Liver (tissue), 9 donors: ENCODE measurements around the gene UBALD1. TPM values are rescaled to one million over a fixed set of nuclear protein-coding genes. Genes with fewer than 3 reads are reported as not detected.

Source experiments
- DNase-seq: peaks from one replicate; pipeline ENCODE4 v3.0.0-alpha.2; 2017; ENCODE audit warnings: low spot score
- H3K27ac ChIP-seq, 2 donors: one replicate each; pipeline ENCODE4 v1.7.0; 2013; ENCODE audit warnings: inconsistent platforms in 2 of 2, low read length in 2 of 2, control low read depth in 1 of 2, low read depth in 1 of 2, mild to moderate bottlenecking in 1 of 2
- H3K27me3 ChIP-seq, 4 donors: one replicate each; pipeline versions ENCODE4 v1.6.1 to v1.7.0; 2013; ENCODE audit warnings: low read length in 3 of 4, inconsistent platforms in 1 of 4, mild to moderate bottlenecking in 1 of 4, moderate library complexity in 1 of 4; ENCODE audit not compliant: control insufficient read depth in 4 of 4, insufficient read depth in 4 of 4
- H3K36me3 ChIP-seq, 4 donors: one replicate each; pipeline versions ENCODE4 v1.6.1 to v1.7.0; 2013; ENCODE audit warnings: low read length in 3 of 4, mild to moderate bottlenecking in 3 of 4, low read depth in 1 of 4, moderate library complexity in 1 of 4; ENCODE audit not compliant: control insufficient read depth in 4 of 4, insufficient read depth in 3 of 4
- H3K4me1 ChIP-seq, 4 donors: one replicate each; pipeline versions ENCODE4 v1.6.1 to v1.7.0; 2013; ENCODE audit warnings: low read length in 3 of 4, mild to moderate bottlenecking in 3 of 4, moderate library complexity in 1 of 4; ENCODE audit not compliant: control insufficient read depth in 4 of 4, insufficient read depth in 4 of 4
- H3K4me3 ChIP-seq, 3 donors: one replicate each; pipeline versions ENCODE4 v1.6.1 to v1.7.0; 2013; ENCODE audit warnings: low read length in 3 of 3, control low read depth in 1 of 3, low read depth in 1 of 3, mild to moderate bottlenecking in 1 of 3
- H3K9ac ChIP-seq, 2 donors: one replicate each; pipeline ENCODE4 v1.7.0; 2013; ENCODE audit warnings: low read length in 2 of 2, mild to moderate bottlenecking in 2 of 2, moderate library complexity in 2 of 2, control low read depth in 1 of 2, low read depth in 1 of 2
- H3K9me3 ChIP-seq, 4 donors: one replicate each; pipeline versions ENCODE4 v1.6.1 to v1.7.0; 2013; ENCODE audit warnings: low read length in 3 of 4; ENCODE audit not compliant: control insufficient read depth in 4 of 4
- ATF3 ChIP-seq: IDR thresholded peaks from 2 replicates; pipeline ENCODE4 v1.6.1; 2016; ENCODE audit warnings: antibody characterized with exemption
- FOXA1 ChIP-seq: IDR thresholded peaks from 2 replicates; pipeline ENCODE4 v1.6.1; 2016; ENCODE audit warnings: antibody characterized with exemption
- FOXA2 ChIP-seq: IDR thresholded peaks from 2 replicates; pipeline ENCODE4 v1.6.1; 2016; ENCODE audit warnings: antibody characterized with exemption
- HNF4A ChIP-seq, 2 donors: conservative IDR thresholded peaks; 2 replicates each; pipeline ENCODE4 v1.6.1; 2016; ENCODE audit warnings: antibody characterized with exemption in 2 of 2, mild to moderate bottlenecking in 2 of 2
- HNF4G ChIP-seq: IDR thresholded peaks from 2 replicates; pipeline ENCODE4 v1.6.1; 2016; ENCODE audit warnings: antibody characterized with exemption
- MAX ChIP-seq: IDR thresholded peaks from 2 replicates; pipeline ENCODE4 v1.6.1; 2016; ENCODE audit warnings: antibody characterized with exemption
- RAD21 ChIP-seq, 2 donors: IDR thresholded peaks; 2 replicates each; pipeline ENCODE4 v1.6.1; 2016; ENCODE audit warnings: antibody characterized with exemption in 2 of 2, mild to moderate bottlenecking in 2 of 2
- REST ChIP-seq: IDR thresholded peaks from 2 replicates; pipeline ENCODE4 v1.6.1; 2016; ENCODE audit warnings: antibody characterized with exemption, mild to moderate bottlenecking
- RXRA ChIP-seq, 2 donors: IDR thresholded peaks; 2 replicates each; pipeline ENCODE4 v1.6.1; 2017 to 2018; ENCODE audit warnings: antibody characterized with exemption in 2 of 2, mild to moderate bottlenecking in 1 of 2
- SP1 ChIP-seq: IDR thresholded peaks from 2 replicates; pipeline ENCODE4 v1.6.1; 2018; ENCODE audit warnings: antibody characterized with exemption, mild to moderate bottlenecking
- TAF1 ChIP-seq: conservative IDR thresholded peaks from 2 replicates; pipeline ENCODE4 v1.6.1; 2016; ENCODE audit warnings: antibody characterized with exemption, mild to moderate bottlenecking
- YY1 ChIP-seq: IDR thresholded peaks from 2 replicates; pipeline ENCODE4 v1.6.1; 2016; ENCODE audit warnings: antibody characterized with exemption, mild to moderate bottlenecking
- WGBS: extraction: QIAGEN DNeasy Blood & Tissue Kit; methylation state at CpG from one replicate; pipeline ENCODE4 v1.1.7; 2013; 5-methylcytosine and 5-hydroxymethylcytosine counted together
- polyA plus RNA-seq, 2 donors: library from polyadenylated mRNA; stranded (reverse) in 1 of 2; unstranded in 1 of 2; fragments of 200-250 nt in 1 of 2; fragments of >200 nt in 1 of 2; fragmentation: Nextera tagmentation in 1 of 2; extraction: Ambion mirVana in 1 of 2; gene quantifications; one replicate each; pipeline versions ENCODE4 v1.2.1 to v1.2.3, GENCODE V29; 2013 to 2015
- total RNA-seq, 2 donors: library from RNA; depleted of rRNA; stranded (reverse); fragments of >200 nt; gene quantifications; one replicate each; pipeline ENCODE4 v1.2.3, GENCODE V29; 2014
- TF ChIP-seq, protein P1 (sequence below): IDR thresholded peaks from 2 replicates; pipeline ENCODE4 v1.6.1; 2016; ENCODE audit warnings: antibody characterized with exemption
- TF ChIP-seq, protein P2 (sequence below): fragments of 150-350 bp; IDR thresholded peaks from 2 replicates; pipeline ENCODE4 v1.5.1; 2017; ENCODE audit warnings: improper control_type of control experiment, low read depth, low read length; ENCODE audit not compliant: missing input control
- donor health status: healthy.
- donor health status: healthy.
- donor health status: healthy.
- donor health status: healthy.
- donor health status: healthy.

Gene UBALD1
- total and polyA plus RNA-seq, 4 donors, result 4.5 to 22.4 (median 7.5) TPM

- 90% methylated on average over 32 of the region's 32 CpGs for WGBS
- no peak for TF ChIP-seq MAX
- TF ChIP-seq HNF4G, result no peak
- TF ChIP-seq FOXA2, result no peak
- Histone ChIP-seq H3K36me3 (peaks cover 0 to 11% (median 8%) of the 10 kb centered on the region in 4 donors), H3K4me3 (no peak overlapping the region), H3K27ac (no peak overlapping the region), H3K4me1 (peaks cover 7 to 55% (median 27%) of the 10 kb centered on the region in 4 donors), H3K27me3 (no peaks in the 10 kb centered on the region), H3K9me3 (no peaks in the 10 kb centered on the region), H3K9ac (no peak overlapping the region)
- no peak for DNase-seq
Measured at GRCh38 chr16:4610011-4611005, 4.4 kb downstream of the UBALD1 start.

DNA sequence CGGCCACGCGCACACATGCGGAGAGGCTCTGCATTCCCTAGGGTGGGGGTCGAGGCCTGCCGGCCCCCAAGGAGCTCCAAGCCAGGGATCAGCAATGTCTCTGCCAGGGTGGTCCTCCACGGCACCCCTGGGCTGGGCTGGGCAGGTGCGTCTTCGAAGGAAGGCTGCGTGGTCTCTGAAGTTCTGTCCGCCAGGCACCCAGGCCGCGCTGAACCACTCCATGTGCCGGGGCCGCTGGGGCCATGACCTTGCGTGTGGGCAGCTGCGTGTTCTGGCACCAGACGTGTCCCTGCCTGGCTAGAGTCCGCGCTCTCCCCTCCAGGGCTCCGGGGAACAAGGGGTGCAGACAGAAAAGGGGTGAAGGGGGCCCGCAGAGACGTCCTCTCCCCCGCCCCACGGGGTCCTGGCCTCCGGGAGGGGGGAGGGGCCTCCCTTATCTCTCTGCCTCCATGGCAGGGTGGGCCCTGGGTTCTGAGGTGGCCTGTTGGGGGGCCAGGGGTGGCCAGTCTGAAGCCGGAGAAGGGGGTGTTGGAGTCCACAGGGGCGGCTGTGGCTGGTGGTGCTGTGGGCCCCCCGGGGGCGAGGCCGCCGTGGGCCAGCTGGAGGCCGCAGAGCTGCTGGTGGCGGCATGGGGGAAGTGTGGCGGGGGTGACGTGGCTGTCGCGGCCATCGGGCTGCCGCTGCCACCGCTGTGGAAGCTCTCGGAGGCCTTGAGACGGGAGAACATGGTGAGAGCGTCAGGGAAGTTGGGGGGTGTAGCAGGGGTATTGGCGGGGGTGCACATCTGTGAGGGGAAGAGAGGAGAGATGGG is 5.3 kb downstream of the UBALD1 start:
- H3K4me1 ChIP-seq, result peaks cover 3 to 50% (median 24%) of the 10 kb centered on the region in 4 donors
- DNase-seq, result no peak
- no peak overlapping the region for H3K4me3 ChIP-seq

GRCh38 chr16:4608704-4608980 is 6.0 kb downstream of the UBALD1 start:
- DNase-seq, result no peak
- Histone ChIP-seq H3K27ac (no peak overlapping the region), H3K9ac (no peak overlapping the region), H3K9me3 (no peaks in the 10 kb centered on the region), H3K4me1 (peaks cover 3 to 48% (median 23%) of the 10 kb centered on the region in 4 donors), H3K27me3 (no peaks in the 10 kb centered on the region), H3K36me3 (peaks cover 0 to 11% (median 8%) of the 10 kb centered on the region in 4 donors), H3K4me3 (no peak overlapping the region)
- 90% methylated on average over 8 of the region's 8 CpGs for WGBS
- TF ChIP-seq, protein P1, sequence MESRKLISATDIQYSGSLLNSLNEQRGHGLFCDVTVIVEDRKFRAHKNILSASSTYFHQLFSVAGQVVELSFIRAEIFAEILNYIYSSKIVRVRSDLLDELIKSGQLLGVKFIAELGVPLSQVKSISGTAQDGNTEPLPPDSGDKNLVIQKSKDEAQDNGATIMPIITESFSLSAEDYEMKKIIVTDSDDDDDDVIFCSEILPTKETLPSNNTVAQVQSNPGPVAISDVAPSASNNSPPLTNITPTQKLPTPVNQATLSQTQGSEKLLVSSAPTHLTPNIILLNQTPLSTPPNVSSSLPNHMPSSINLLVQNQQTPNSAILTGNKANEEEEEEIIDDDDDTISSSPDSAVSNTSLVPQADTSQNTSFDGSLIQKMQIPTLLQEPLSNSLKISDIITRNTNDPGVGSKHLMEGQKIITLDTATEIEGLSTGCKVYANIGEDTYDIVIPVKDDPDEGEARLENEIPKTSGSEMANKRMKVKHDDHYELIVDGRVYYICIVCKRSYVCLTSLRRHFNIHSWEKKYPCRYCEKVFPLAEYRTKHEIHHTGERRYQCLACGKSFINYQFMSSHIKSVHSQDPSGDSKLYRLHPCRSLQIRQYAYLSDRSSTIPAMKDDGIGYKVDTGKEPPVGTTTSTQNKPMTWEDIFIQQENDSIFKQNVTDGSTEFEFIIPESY, result no peak
- no peak for TF ChIP-seq RXRA (IDR thresholded peaks at IDR 0.05)
- no peak for TF ChIP-seq YY1
- TF ChIP-seq FOXA1, result no peak
- TF ChIP-seq TAF1, result no peak
- TF ChIP-seq FOXA2, result no peak
- TF ChIP-seq SP1, result no peak
- no peak for TF ChIP-seq HNF4A (conservative IDR thresholded peaks at IDR 0.05)
- TF ChIP-seq REST, result no peak
- no peak for TF ChIP-seq ATF3

More for the DNA sequence above, 5.3 kb downstream of the UBALD1 start:
- Histone ChIP-seq H3K36me3 (peaks cover 0 to 11% (median 8%) of the 10 kb centered on the region in 4 donors), H3K27me3 (no peaks in the 10 kb centered on the region), H3K27ac (peak overlapping the region in 1 of 2 donors; percentile 10), H3K9ac (no peak overlapping the region), H3K9me3 (no peaks in the 10 kb centered on the region)
- 77% methylated on average over 45 of the region's 45 CpGs for WGBS
- TF ChIP-seq MAX, result no peak
- TF ChIP-seq, protein P2, sequence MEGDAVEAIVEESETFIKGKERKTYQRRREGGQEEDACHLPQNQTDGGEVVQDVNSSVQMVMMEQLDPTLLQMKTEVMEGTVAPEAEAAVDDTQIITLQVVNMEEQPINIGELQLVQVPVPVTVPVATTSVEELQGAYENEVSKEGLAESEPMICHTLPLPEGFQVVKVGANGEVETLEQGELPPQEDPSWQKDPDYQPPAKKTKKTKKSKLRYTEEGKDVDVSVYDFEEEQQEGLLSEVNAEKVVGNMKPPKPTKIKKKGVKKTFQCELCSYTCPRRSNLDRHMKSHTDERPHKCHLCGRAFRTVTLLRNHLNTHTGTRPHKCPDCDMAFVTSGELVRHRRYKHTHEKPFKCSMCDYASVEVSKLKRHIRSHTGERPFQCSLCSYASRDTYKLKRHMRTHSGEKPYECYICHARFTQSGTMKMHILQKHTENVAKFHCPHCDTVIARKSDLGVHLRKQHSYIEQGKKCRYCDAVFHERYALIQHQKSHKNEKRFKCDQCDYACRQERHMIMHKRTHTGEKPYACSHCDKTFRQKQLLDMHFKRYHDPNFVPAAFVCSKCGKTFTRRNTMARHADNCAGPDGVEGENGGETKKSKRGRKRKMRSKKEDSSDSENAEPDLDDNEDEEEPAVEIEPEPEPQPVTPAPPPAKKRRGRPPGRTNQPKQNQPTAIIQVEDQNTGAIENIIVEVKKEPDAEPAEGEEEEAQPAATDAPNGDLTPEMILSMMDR, result no peak
- TF ChIP-seq RAD21 (IDR thresholded peaks at IDR 0.05), result no peak
